NCI-H2171 (cell line): ENCODE data around the gene THSD7B.
A peak's percentile ranks its signal among the peaks of the same experiment; 100 is the strongest.
"Not testable (repeated sequence)": the region's sequence is repeated elsewhere in the genome, so short reads cannot be mapped to it uniquely, and the experiment has no call there.

Experiments
- DNase-seq: peaks from one replicate; lab custom pipeline; 2025; lab: John Stamatoyannopoulos, UW

The THSD7B gene

GRCh38 chr2:137700250-137700649 is 934.9 kb downstream of the THSD7B start:
- not testable (repeated sequence) for DNase-seq

- DNase-seq, result no peak
Observed at GRCh38 chr2:137700681-137701080, 935.3 kb downstream of the THSD7B start.

- DNase-seq, result no peak
Observed at GRCh38 chr2:137705296-137705695, 940.0 kb downstream of the THSD7B start.

GRCh38 chr2:137706786-137707613 is 941.7 kb downstream of the THSD7B start:
- DNase-seq, result no peak

GRCh38 chr2:137708311-137708710 is 943.0 kb downstream of the THSD7B start:
- peak; percentile 65 for DNase-seq

- no peak for DNase-seq
Observed at GRCh38 chr2:137715731-137716191, 950.4 kb downstream of the THSD7B start.

GRCh38 chr2:137718786-137719185 is 953.4 kb downstream of the THSD7B start:
- DNase-seq, result no peak

- DNase-seq, result no peak
Observed at GRCh38 chr2:137721733-137722132, 956.4 kb downstream of the THSD7B start.

GRCh38 chr2:137724912-137725311 is 959.6 kb downstream of the THSD7B start:
- no peak for DNase-seq
